ENCODE data around the gene HIVEP3.

GRCh38 chr1:41813755-41814745, 104.7 kb downstream of the HIVEP3 start:
- no peak for TF ChIP-seq CTCF (optimal IDR thresholded peaks at IDR 0.05 in 1 of 3, IDR thresholded peaks at IDR 0.05 in 1 of 3, conservative IDR thresholded peaks at IDR 0.05 in 1 of 3; ENCODE audit: extremely low read depth in 1 of 3, insufficient read depth in 2 of 3, low read length in 3 of 3)
- no peak for TF ChIP-seq EZH2 (IDR thresholded peaks at IDR 0.05; ENCODE audit: low read length)

Measured in keratinocyte (primary cell).